ENCODE results near the gene ULK4. TPM values are rescaled to one million over a fixed set of nuclear protein-coding genes. Genes with fewer than 3 reads are reported as not detected.

Gene ULK4
- total RNA-seq, 2 experiments from 2014 or later = 6.8 to 6.9 TPM

GRCh38 chr3:41251593-41251992 lies 710.3 kb downstream of the ULK4 start:
- Mint-ChIP-seq H3K4me1 (ENCODE audit: low read depth) (no peaks in the 10 kb centered on the region), H3K27me3 (no peaks in the 10 kb centered on the region), H3K9me3 (no peaks in the 10 kb centered on the region), H3K4me3 (no peak overlapping the region), H3K27ac (no peak overlapping the region), H3K36me3 (ENCODE audit: low read depth) (no peaks in the 10 kb centered on the region)
- POLR2A ChIA-PET = no interaction called here
- intact Hi-C loops (cut with micrococcal nuclease) = no loop called here
- ATAC-seq (no peak), DNase-seq (no peak)
- no peak for TF ChIP-seq CTCF (IDR thresholded peaks at IDR 0.05)
- CTCF ChIA-PET = no interaction called here

- H3K36me3 Mint-ChIP-seq (ENCODE audit: low read depth) = no peaks in the 10 kb centered on the region
- H3K27ac Mint-ChIP-seq = no peak overlapping the region
- ChIA-PET POLR2A (no interaction called here), CTCF (no interaction called here)
- DNase-seq = no peak
- intact Hi-C loops (cut with micrococcal nuclease) = no loop called here
- no peak for ATAC-seq
- no peak overlapping the region for H3K4me3 Mint-ChIP-seq
- H3K9me3 Mint-ChIP-seq = no peaks in the 10 kb centered on the region
- H3K4me1 Mint-ChIP-seq (ENCODE audit: low read depth) = no peaks in the 10 kb centered on the region
- no peaks in the 10 kb centered on the region for H3K27me3 Mint-ChIP-seq
- no peak for TF ChIP-seq CTCF (IDR thresholded peaks at IDR 0.05)
These were observed 711.1 kb downstream of the ULK4 start for GRCh38 chr3:41250825-41251224.

GRCh38 chr3:41249318-41249717 lies 712.6 kb downstream of the ULK4 start:
- ATAC-seq (no peak), DNase-seq (no peak)
- no peaks in the 10 kb centered on the region for H3K27me3 Mint-ChIP-seq
- no peak overlapping the region for H3K27ac Mint-ChIP-seq
- H3K4me1 Mint-ChIP-seq (ENCODE audit: low read depth) = no peaks in the 10 kb centered on the region
- TF ChIP-seq CTCF (IDR thresholded peaks at IDR 0.05) = no peak
- intact Hi-C loops (cut with micrococcal nuclease) = no loop called here
- ChIA-PET POLR2A (no interaction called here), CTCF (no interaction called here)
- no peaks in the 10 kb centered on the region for H3K36me3 Mint-ChIP-seq (ENCODE audit: low read depth)
- no peak overlapping the region for H3K4me3 Mint-ChIP-seq
- H3K9me3 Mint-ChIP-seq = no peaks in the 10 kb centered on the region

GRCh38 chr3:41248525-41248924 lies 713.4 kb downstream of the ULK4 start:
- Mint-ChIP-seq H3K9me3 (no peaks in the 10 kb centered on the region), H3K27ac (no peak overlapping the region), H3K36me3 (ENCODE audit: low read depth) (no peaks in the 10 kb centered on the region), H3K4me1 (ENCODE audit: low read depth) (no peaks in the 10 kb centered on the region), H3K27me3 (no peaks in the 10 kb centered on the region), H3K4me3 (no peak overlapping the region)
- POLR2A ChIA-PET = interaction anchor here (0.6 kb wide), 1 partner anchor 9 kb away, joined by 3 read pairs; no protein-coding TSS in a partner anchor
- intact Hi-C loops (cut with micrococcal nuclease) = no loop called here
- TF ChIP-seq CTCF (IDR thresholded peaks at IDR 0.05) = no peak
- CTCF ChIA-PET = no interaction called here
- ATAC-seq = no peak
- no peak for DNase-seq

- no peaks in the 10 kb centered on the region for H3K27me3 Mint-ChIP-seq
- ChIA-PET CTCF (no interaction called here), POLR2A (interaction anchor here (0.5 kb wide), 1 partner anchor 46 kb away, joined by 3 read pairs; no protein-coding TSS in a partner anchor)
- H3K4me1 Mint-ChIP-seq (ENCODE audit: low read depth) = no peaks in the 10 kb centered on the region
- DNase-seq = no peak
- no peak overlapping the region for H3K4me3 Mint-ChIP-seq
- intact Hi-C loops (cut with micrococcal nuclease) = no loop called here
- H3K36me3 Mint-ChIP-seq (ENCODE audit: low read depth) = no peaks in the 10 kb centered on the region
- H3K27ac Mint-ChIP-seq = no peak overlapping the region
- H3K9me3 Mint-ChIP-seq = no peaks in the 10 kb centered on the region
- ATAC-seq = no peak
- no peak for TF ChIP-seq CTCF (IDR thresholded peaks at IDR 0.05)
These were observed 714.6 kb downstream of the ULK4 start for GRCh38 chr3:41247055-41248004.

All from activated CD8-positive, alpha-beta T cell treated with anti-CD3 and anti-CD28 coated beads for 36 hours (primary cell).